GM18951 (cell line): Measurements from ENCODE around the gene SNX17.
"Not testable (repeated sequence)": the region's sequence is repeated elsewhere in the genome, so short reads cannot be mapped to it uniquely, and the experiment has no call there.

ENCODE experiments used
- POLR2A ChIP-seq: IDR thresholded peaks from 4 replicates; pipeline ENCODE4 v1.6.1; 2011; ENCODE audit warnings: mild to moderate bottlenecking; ENCODE audit not compliant: insufficient read length, insufficient read depth; ENCODE audit errors: extremely low read depth
- in situ Hi-C: fragments of 300-500 bp; cut with MboI; formaldehyde crosslinking; loops from one replicate; pipeline ENCODE4 v1.12.0; 2022; ENCODE audit warnings: low sequenced_read_pairs, mixed read lengths, inconsistent platforms; ENCODE audit not compliant: unreplicated experiment

The SNX17 gene

GRCh38 chr2:27400348-27401135, 30.1 kb downstream of the SNX17 start:
- in situ Hi-C loops: no loop called here
- TF ChIP-seq POLR2A: no peak

DNA sequence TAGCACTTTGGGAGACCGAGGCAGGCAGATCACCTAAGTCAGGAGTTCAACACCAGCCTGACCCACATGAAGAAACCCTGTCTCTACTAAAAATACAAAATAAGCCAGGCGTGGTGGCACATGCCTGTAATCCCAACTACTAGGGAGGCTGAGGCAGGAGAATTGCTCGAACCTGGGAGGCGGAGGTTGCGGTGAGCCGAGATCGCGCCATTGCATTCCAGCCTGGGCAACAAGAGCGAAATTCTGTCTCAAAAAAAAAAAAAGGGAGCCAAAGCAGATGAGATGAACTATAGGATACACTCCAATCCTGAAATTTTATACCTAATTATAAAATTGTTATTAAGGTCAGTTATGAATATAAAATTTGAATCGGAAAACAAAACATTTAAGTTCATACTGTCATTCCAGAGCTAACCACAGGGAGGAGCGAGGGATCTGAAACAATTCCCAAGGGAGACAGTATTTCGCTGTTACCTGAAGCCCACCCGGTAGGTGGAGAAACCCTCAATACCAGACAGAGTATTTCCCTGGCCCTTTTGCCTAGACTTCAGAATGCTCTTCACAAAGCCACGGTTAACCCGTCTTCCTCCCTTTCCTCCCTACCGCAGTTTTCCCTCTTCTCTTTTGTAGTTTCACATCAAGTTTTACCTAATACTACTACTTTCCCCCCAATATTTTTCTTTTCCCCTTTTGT, 37.5 kb downstream of the SNX17 start:
- in situ Hi-C loops: no loop called here
- TF ChIP-seq POLR2A: no peak

DNA sequence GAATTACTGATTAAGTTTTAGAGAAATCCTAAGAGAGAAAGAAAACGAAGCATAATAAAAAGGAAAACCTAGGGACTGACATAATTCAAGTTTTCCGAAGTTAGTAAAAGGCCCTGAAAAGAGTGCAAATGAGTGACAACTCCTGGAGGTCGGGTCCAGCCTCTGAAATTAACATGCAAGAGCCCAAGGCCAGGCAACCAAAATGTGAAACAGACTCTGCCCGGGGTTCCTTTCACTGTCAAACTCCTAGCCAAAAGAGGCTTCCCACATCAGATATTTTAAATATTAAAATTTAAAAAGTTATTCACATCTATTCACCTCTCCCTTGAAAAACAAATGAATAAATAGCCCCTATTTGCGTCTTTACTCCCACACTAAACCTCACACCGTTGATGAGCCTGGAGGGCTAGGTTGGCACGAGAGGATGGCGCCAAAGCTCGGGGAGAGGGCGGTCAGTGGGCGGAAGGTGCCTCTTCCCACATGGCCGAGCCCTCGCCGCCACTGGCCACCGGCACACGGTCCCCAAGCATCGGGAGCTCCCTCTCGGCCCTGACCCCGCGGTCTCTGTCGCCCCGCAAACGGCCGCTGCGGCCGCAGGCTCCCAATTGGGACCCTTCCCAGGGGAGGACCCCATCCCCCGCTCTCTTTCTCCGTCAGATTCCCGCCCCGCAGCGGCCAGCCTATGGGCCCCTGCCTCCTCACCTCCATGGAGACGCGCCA, 38.3 kb downstream of the SNX17 start:
- in situ Hi-C loops: no loop called here
- TF ChIP-seq POLR2A: no peak

DNA sequence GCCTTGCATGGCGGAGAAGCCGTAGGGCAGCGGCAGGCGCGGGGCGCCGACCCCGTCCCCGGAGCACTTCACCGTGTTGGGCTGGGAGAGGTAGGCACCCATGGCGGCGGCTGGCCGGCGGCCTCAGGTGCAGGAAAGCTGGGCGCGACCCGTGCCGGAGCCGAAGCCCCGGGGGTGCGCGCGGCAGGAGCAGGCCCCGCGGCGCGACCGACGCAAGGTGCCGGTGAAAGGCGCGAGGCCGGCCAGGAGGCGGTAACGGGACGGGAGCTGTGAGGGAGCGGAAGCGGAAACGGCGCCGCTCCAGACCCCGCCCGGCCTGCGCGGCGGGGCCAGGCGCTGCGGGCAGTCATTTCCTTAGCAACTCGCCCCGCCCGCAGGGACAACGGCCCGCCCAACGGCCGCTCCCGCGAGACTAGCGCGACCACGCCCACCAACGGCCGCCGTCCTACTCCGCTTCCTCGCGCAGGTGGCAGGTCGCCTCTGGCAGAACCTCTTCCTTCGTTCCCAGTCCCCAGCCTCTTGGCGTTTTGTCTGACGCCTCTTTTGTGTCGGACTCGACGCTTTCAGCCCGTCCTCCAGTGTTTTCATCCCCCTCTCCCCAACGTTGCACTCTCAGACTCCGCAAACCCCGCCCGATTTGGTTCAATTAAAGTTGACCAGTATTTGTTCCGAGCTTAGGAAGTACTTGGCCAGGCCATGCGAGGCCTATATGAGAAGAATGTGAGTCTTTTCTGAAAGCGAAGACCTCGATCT, 39.1 kb downstream of the SNX17 start, which contains the start of gene PPM1G:
Gene PPM1G (minus strand): TSS at position 271 of the 753 bp plus-strand sequence. CDS start 169 bp downstream, at position 102.
- in situ Hi-C loops: no loop called here
- TF ChIP-seq POLR2A: peak; percentile 98

DNA sequence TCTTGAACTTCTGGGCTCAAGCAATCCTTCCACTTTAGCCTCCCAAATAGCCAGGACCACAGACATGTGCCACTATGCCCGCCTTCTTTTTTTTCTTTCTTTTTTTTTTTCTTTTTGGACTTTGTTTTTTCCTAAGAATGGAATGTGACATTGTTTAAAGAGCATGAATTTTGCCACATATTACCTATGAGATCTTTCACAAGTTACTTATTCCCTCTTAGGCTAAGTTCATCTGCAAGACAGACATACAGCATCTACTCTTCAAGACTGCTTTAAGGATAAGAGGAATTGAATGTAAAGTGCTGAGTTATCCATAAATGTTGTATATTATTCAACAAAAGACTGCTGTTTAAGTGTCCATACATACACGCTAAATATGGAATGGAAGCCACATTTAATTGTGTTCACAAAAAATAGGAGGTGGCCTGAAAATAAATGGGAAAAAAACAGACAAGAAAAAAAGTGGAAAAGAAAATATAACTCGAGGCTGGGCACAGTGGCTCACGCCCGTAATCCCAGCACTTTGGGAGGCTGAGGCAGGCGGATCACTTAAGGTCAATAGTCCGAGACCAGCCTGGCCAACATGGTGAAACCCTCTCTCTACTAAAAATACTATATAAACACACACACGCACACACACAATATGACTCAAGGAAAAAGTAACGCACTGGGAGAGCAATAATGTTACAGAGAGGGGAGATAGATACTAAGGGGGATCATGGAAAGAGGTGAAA, 42.2 kb downstream of the SNX17 start:
- in situ Hi-C loops: no loop called here
- no peak for TF ChIP-seq POLR2A

- in situ Hi-C loops: no loop called here
- TF ChIP-seq POLR2A: no peak
These were observed 45.7 kb downstream of the SNX17 start for GRCh38 chr2:27416151-27416550.

GRCh38 chr2:27420996-27421395, 50.6 kb downstream of the SNX17 start:
- in situ Hi-C loops: no loop called here
- no peak for TF ChIP-seq POLR2A

DNA sequence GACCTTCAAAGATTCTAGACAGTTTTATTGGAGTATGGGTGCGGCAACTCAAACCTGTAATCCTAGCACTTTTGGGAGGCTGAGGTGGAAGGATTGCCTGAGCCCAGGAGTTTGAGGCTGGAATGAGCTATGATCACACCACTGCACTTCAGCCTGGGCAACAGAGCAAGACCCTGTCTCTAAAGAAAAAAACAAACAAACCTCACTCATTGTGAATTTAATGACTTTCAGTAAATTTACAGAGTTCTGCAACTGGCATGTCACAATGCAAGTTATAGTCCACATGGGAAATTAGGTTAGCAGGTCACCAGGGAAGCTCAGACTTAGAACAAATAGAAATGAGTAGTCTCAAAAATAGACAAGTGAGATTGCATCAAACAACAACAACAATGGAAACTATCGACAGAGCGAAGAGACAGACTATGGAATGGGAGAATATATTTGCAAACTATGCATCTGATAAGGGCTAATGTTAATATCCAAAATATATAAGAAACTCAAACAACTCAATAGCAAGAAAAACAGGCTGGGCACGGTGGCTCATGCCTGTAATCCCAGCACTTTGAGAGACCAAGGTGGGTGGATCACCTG, 51.3 kb downstream of the SNX17 start:
- in situ Hi-C loops: no loop called here
- no peak for TF ChIP-seq POLR2A

DNA sequence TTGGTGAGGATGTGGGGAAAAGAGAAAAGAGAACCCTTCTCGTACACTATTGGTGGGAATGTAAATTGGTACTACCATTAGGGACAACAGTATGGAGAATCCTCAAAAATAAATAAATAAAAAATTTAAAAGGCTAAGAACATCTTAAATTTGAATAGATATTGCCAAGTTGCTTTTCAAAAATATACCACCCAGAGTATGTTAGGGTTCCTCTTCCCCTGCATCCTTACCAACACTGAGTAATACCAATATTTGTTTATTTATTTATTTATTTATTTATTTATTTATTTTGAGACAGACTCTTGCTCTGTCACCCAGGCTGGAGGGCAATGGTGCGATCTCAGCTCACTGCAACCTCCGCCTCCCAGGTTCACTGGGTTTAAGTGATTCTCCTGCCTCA, 52.5 kb downstream of the SNX17 start:
- in situ Hi-C loops: no loop called here
- no peak for TF ChIP-seq POLR2A

DNA sequence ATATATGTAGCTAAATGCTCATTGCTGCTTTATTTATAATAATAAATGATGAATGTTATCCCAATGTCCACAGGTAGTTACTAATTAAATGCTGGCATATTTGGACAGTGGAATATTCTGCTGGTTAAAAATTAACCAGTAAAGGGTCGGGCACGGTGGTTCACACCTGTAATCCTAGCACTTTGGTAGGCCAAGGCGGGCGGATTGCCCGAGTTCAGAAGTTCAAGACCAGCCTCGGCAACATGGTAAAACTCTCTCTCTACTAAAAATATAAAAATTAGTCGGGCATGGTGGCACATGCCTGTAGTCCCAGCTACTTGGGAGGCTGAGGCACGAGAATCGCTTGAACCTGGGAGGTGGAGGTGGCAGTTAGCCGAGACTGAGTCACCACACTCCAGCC, 54.6 kb downstream of the SNX17 start:
- in situ Hi-C loops: not testable (repeated sequence)
